ENCODE measurements around the gene DENND5A.

The DENND5A gene

GRCh38 chr11:9265211-9266131 lies at the start of gene DENND5A:
TSS of gene DENND5A (minus strand) at chr11:9265350. CDS start at chr11:9265069, 281 bp downstream.
- DNase-seq (ENCODE audit: low read depth in 2 of 2) = peak; percentile 35 to 39

DNA sequence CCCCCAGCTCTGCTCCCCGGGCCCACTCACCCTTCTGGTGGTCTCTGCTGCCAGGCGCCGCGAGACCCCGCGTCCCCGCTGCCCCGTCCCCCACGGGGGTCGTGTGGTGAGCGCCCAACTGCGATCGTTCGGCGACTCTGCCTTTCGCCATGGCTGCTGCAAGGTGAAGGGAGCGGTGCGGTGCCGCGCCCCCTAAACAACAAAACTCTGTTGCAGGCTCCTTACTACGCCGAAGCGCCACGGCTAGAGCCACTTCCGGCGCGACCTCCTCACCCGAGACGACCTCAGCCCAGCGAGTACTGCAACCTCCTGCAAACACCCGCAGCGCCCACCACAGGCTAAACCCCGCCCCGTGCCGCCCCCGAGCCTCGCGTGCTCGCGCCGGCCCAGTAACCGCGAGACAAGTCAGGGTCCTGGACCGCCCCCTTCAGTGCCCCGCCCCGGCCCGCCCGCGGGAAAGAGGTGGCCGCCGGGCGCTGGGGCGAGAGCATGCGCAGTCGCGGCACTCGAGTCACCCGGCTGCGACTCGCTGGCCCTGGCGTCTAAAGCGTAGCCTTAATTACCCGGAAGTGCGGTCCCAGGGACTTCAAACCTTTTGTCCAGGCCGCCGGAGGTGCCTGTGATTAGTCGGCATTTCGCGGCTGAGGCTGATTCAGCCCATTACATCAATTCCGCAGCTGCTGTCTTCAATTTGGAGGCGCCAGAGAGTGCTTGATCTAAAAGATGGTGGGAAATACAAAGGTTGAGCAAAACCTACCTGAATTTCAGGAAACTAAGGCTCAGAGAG lies 49.3 kb upstream of the DENND5A start, which contains the start of gene TMEM41B:
TSS of gene TMEM41B (minus strand) at position 303 of the 787 bp plus-strand sequence. CDS start at position 151, 152 bp downstream.
- peak; percentile 99 to 100 for DNase-seq (ENCODE audit: low read depth in 2 of 2)

DNA sequence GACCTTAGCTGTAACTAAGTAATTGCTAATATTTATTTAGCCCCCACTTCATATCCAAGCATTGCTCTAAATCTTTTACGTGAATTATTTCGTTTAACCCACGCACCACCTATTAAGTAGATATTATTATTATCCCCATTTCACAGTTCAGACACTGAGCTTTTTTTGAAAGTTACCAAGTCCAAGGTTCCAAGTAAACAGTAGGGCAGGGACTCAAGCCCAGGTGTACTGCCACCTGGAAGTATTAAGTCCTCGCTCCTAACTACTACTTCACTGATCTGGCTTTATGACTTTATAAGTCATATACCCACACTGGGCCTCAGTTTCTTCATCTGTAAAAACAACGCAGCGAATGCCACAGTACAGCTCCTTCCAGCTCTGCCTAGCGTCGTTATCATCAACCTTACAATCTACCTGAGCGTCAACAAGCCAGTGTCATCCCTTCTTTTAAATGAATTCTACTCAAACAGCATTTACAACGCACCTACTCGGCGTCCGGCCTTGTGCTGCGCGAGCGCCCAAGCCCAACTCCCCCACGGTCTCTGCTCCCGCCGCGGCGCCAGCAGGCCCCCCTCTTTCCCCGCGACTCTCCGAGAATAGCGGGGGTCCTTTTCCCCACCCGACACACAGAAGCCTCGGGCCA lies 48.6 kb upstream of the DENND5A start:
- DNase-seq (ENCODE audit: low read depth in 2 of 2) = no peak

- no peak for DNase-seq (ENCODE audit: low read depth in 2 of 2)
Observed at GRCh38 chr11:9310485-9311090, 45.4 kb upstream of the DENND5A start.

- DNase-seq (ENCODE audit: low read depth in 2 of 2) = no peak
Observed at GRCh38 chr11:9304178-9304577, 39.0 kb upstream of the DENND5A start.

DNA sequence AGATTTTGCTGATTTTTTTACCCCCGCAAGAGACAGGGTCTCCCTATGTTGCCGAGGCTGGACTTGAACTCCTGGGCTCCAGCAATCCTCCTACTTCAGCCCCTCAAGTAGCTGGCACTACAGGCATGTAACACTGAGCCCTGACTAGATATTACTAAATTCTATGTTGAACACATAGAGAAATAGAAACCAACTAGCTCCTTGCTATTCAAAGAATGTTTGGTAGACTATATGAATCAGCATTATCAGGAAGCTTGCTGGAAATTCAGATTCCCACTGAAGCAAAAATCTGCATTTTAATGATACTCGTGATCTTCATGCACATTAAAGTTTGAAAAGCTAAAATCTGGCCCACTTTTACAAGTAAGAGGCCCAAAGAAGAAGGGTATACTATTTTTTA lies 37.3 kb upstream of the DENND5A start:
- no peak for DNase-seq (ENCODE audit: low read depth in 2 of 2)

DNA sequence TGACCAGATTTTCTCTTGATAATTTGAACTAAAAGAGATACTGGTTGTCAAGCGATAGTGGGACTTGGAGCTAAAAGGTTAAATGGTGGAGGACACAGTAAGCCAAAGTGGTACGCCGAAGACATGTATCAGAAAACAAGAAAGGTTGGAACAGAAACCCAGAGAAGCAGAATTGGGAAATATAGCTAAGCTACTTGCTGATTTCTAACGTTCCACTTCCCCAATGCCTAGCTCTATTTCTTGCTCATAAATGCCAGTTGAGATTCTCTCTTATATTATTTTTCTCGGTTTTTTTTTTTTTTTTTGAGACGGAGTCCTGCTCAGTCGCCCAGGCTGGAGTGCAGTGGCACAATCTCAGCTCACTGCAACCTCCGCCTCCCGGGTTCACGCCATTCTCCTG lies 36.6 kb upstream of the DENND5A start:
- no peak for DNase-seq (ENCODE audit: low read depth in 2 of 2)

- no peak for DNase-seq (ENCODE audit: low read depth in 2 of 2)
Observed at GRCh38 chr11:9293646-9294045, 28.5 kb upstream of the DENND5A start.

- DNase-seq (ENCODE audit: low read depth in 2 of 2) = no peak
Observed at GRCh38 chr11:9285850-9286587, 20.9 kb upstream of the DENND5A start.

GRCh38 chr11:9280655-9281301 lies 15.6 kb upstream of the DENND5A start:
- DNase-seq (ENCODE audit: low read depth in 2 of 2) = peak; percentile 7 to 57

DNA sequence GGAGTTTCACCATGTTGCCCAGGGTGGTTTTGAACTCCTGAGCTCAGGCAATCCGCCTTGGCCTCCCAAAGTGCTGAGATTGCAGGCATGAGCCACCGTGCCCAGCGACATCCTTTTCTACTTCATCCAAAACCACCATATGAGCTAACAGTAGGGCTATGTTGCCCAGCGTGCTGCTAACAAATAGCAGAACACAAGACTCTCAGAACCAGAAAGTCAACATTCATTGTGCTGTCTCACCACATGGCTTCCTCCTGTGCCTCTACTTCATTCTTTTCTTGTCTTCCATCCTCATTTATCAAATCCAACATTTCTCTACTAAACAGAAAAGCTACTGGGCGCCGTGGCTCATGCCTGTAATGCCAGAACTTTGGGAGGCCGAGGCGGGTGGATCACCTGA lies 12.0 kb upstream of the DENND5A start:
- no peak for DNase-seq (ENCODE audit: low read depth in 2 of 2)

- no peak for DNase-seq (ENCODE audit: low read depth in 2 of 2)
Observed at GRCh38 chr11:9276571-9276970, 11.4 kb upstream of the DENND5A start.

- no peak for DNase-seq (ENCODE audit: low read depth in 2 of 2)
Observed at GRCh38 chr11:9274499-9275258, 9.5 kb upstream of the DENND5A start.

DNA sequence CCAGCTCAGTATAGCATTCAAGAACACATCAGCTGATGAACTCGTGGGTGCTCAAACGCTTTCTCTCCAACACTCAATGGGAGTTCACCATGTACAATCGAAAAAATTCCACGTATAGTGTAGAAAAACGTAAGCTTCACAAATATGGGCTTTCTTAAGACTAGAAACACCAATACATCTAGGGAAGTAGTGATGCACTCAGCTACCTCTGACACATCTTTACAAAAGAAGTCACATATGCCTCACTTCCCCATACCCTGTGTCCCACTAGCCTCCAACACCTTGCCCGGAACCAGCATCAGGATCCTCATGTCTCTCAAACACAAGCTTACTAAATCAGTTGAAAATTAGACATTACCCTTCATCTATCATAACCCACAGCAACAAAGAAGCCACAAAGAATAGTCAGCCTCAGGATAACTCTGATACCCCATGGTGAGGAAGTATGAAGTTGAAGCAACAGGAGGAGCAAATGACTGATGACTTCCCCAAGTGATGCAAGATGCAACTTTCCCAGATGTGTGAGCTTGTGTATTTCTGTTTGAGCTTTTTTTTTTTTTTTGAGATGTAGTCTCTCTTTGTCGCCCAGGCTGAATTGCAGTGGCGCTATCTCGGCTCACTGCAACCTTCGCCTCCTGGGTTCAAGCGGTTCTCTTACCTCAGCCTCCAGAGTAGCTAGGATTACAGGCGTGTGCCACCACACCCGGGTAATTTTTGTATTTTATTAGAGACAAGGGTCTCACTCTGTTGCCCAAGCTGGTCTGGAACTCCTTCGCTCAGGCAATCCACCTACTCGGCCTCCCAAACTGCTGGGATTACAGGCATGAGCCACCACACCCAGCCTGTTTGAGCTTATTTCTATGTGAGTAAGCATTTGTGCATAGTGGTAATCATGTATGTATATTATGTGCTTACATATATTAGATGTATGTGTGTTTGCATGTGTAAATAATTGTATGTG lies 8.5 kb upstream of the DENND5A start:
- DNase-seq (ENCODE audit: low read depth in 2 of 2) = no peak

DNA sequence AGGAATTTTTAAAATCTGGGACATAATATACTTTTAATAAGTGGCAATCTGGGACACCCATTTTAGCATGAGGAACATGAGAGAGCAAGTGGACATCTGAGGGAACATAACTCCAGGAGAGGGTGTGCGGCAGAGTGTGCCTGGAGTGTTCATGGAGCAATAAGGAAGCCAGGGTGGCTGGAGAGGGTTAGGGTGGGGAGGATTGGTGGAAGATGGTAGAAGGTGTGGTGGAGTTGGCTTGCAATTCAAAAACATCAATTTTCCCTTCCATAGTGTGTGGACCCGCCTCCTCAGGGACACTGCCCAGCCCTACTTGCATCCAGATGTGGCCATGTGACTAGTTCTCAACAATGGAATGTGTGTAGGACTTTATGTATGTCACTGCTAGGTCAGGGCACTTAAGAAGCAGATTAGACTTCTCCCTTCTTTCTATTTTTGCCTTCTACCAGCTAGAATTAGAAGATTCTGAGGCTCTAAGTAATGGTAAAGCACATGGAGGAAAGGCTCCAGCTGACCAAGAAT lies 4.4 kb upstream of the DENND5A start:
- DNase-seq (ENCODE audit: low read depth in 2 of 2) = no peak

DNA sequence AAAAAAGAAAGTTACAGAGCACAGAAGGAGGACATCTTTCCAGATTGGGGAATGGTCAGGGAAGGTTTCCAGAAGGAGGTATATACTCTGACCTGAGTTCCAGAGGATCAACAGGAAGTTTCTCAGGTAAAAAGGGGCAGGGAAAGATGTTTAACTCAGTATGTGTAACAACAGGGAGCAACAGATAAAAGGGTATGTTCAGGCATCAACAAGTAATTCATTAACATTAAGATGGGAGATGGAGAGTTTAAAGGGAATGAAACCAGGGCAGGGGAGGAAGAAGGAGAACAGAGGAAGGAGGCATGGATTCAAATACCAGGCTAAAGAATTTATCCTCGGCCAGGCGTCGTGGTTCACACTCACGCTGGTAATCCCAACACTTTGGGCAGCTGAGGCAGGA lies 2.5 kb upstream of the DENND5A start:
- no peak for DNase-seq (ENCODE audit: low read depth in 2 of 2)

- DNase-seq (ENCODE audit: low read depth in 2 of 2) = no peak
Observed at GRCh38 chr11:9266926-9267325, 1.8 kb upstream of the DENND5A start.

DNA sequence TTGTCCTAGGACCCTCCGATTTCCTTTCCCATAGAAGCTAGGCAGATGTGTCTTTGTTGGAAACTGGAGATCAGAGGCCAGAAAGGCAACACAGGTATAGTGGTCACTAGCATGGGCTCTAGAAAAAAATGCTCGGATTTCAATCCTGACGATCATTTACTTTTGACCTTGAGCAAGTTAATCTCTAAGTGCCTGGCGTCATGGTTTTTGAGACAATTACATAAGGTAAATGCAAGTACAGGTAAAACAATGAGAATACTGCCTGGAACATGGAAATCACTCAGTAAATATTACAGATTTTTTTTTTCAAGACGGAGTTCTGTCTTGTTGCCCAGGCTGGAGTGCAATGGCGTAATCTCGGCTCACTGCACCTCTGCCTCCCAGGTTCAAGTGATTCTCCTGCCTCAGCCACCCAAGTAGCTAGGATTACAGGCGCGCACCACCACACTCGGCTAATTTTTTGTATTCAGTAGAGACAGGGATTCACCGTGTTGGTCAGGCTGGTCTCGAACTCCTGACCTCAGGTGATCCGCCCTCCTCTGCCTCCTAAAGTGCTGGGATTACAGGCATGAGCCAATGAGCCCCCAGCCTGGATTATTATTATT lies 1.1 kb upstream of the DENND5A start:
- no peak for DNase-seq (ENCODE audit: low read depth in 2 of 2)
